ENCODE data around the gene CAB39.

GRCh38 chr2:230815088-230815487 is 102.4 kb downstream of the CAB39 start:
- TF ChIP-seq CTCF (IDR thresholded peaks at IDR 0.05) (no peak), POLR2A (IDR thresholded peaks at IDR 0.05) (no peak)
